Neural crest cell (in vitro differentiated cells): ENCODE measurements around the gene TRAP1. TPM values are rescaled to one million over a fixed set of nuclear protein-coding genes. Genes with fewer than 3 reads are reported as not detected.
A peak's percentile ranks its signal among the peaks of the same experiment; 100 is the strongest.

Source experiments
- DNase-seq: peaks from one replicate; pipeline ENCODE4 v3.0.0; 2021; ENCODE audit warnings: low read depth, mixed read lengths, low spot score
- H3K27ac Mint-ChIP-seq: one replicate; pipeline ENCODE4 v1.8.0; 2021; ENCODE audit warnings: mild to moderate bottlenecking, mixed read lengths; ENCODE audit not compliant: unreplicated experiment
- H3K27me3 Mint-ChIP-seq: 2 replicates; pipeline ENCODE4 v1.8.0; 2021; ENCODE audit warnings: low read depth, mild to moderate bottlenecking, mixed read lengths
- H3K36me3 Mint-ChIP-seq: 2 replicates; pipeline ENCODE4 v1.8.0; 2021; ENCODE audit warnings: low read depth, mild to moderate bottlenecking, mixed read lengths
- H3K4me1 Mint-ChIP-seq: 2 replicates; pipeline ENCODE4 v1.8.0; 2021; ENCODE audit warnings: mixed read lengths
- H3K4me3 Mint-ChIP-seq: one replicate; pipeline ENCODE4 v1.8.0; 2021; ENCODE audit warnings: mild to moderate bottlenecking, mixed read lengths
- H3K9me3 Mint-ChIP-seq: 2 replicates; pipeline ENCODE4 v1.8.0; 2021; ENCODE audit warnings: mixed read lengths
- CTCF ChIP-seq: fragments of 200-600 bp; sonication (generic); conservative IDR thresholded peaks from 2 replicates; pipeline ENCODE4 v1.5.0; 2021; ENCODE audit warnings: antibody characterized with exemption, mild to moderate bottlenecking
- total RNA-seq: library from RNA; stranded (reverse); gene quantifications from 2 replicates; pipeline ENCODE4 v1.2.1, GENCODE V29; 2021

TRAP1 gene
- total RNA-seq, 1 donor from 2014 or later, result 152 TPM

- TF ChIP-seq CTCF, result no peak
- no peak for DNase-seq
- Mint-ChIP-seq H3K36me3 (peaks cover 15% of the 10 kb centered on the region), H3K4me3 (no peak overlapping the region), H3K27me3 (no peaks in the 10 kb centered on the region), H3K27ac (no peak overlapping the region), H3K9me3 (no peaks in the 10 kb centered on the region), H3K4me1 (no peaks in the 10 kb centered on the region)
Measured at GRCh38 chr16:3681206-3681605, 36.1 kb downstream of the TRAP1 start.

- TF ChIP-seq CTCF, result no peak
- Mint-ChIP-seq H3K4me1 (peaks cover 4% of the 10 kb centered on the region), H3K36me3 (peaks cover 11% of the 10 kb centered on the region), H3K27ac (no peak overlapping the region), H3K9me3 (no peaks in the 10 kb centered on the region), H3K4me3 (no peak overlapping the region), H3K27me3 (no peaks in the 10 kb centered on the region)
- no peak for DNase-seq
Measured at GRCh38 chr16:3677994-3678393, 39.3 kb downstream of the TRAP1 start.

GRCh38 chr16:3675601-3676130, 41.7 kb downstream of the TRAP1 start:
- H3K27ac Mint-ChIP-seq, result no peak overlapping the region
- peaks cover 6% of the 10 kb centered on the region for H3K36me3 Mint-ChIP-seq
- TF ChIP-seq CTCF, result no peak
- no peaks in the 10 kb centered on the region for H3K9me3 Mint-ChIP-seq
- H3K27me3 Mint-ChIP-seq, result no peaks in the 10 kb centered on the region
- H3K4me3 Mint-ChIP-seq, result no peak overlapping the region
- peaks cover 4% of the 10 kb centered on the region for H3K4me1 Mint-ChIP-seq
- no peak for DNase-seq

- no peak for TF ChIP-seq CTCF
- no peaks in the 10 kb centered on the region for H3K9me3 Mint-ChIP-seq
- H3K4me3 Mint-ChIP-seq, result no peak overlapping the region
- peak overlapping the region; percentile 92 for H3K27ac Mint-ChIP-seq
- peaks cover 4% of the 10 kb centered on the region for H3K4me1 Mint-ChIP-seq
- H3K36me3 Mint-ChIP-seq, result peaks cover 7% of the 10 kb centered on the region
- no peaks in the 10 kb centered on the region for H3K27me3 Mint-ChIP-seq
- no peak for DNase-seq
Measured at GRCh38 chr16:3674513-3675295, 42.6 kb downstream of the TRAP1 start.

- no peak for DNase-seq
- Mint-ChIP-seq H3K36me3 (peaks cover 7% of the 10 kb centered on the region), H3K9me3 (no peaks in the 10 kb centered on the region), H3K27me3 (no peaks in the 10 kb centered on the region), H3K4me1 (peaks cover 4% of the 10 kb centered on the region), H3K4me3 (no peak overlapping the region), H3K27ac (no peak overlapping the region)
- TF ChIP-seq CTCF, result no peak
Measured at GRCh38 chr16:3673676-3674377, 43.5 kb downstream of the TRAP1 start.
